ENCODE measurements around the gene CXCR3. TPM values are rescaled to one million over a fixed set of nuclear protein-coding genes. Genes with fewer than 3 reads are reported as not detected.
"Not testable (repeated sequence)": the region's sequence is repeated elsewhere in the genome, so short reads cannot be mapped to it uniquely, and the experiment has no call there.

The CXCR3 gene
- total and polyA plus RNA-seq, 2 donors from 2014 or later: 0.24 to 1.7 TPM

DNA sequence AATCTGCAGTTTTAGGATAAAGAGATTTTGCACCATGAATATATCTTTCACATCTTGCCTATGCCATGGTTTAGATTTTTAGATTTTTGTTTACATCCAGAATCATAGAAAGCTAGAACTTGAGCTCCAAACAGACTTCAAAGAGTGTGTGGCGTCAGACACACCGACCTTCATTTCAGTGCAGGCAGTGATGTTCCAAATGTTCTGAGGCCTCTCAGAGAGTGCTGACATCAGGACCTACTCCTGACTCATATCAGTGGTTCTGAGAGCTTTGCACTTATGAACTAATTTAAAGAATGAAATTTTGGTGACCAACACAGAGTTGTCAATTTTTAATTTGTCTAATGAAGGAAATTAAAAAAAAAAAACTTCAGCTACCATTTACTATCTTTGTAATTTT lies 18.3 kb downstream of the CXCR3 start:
- Histone ChIP-seq H3K9ac (ENCODE audit: low read length in 3 of 3) (no peak overlapping the region), H3K9me3 (ENCODE audit: control insufficient read depth in 2 of 3, insufficient read depth in 1 of 3, low read length in 3 of 3) (no peaks in the 10 kb centered on the region), H3K4me1 (ENCODE audit: control insufficient read depth in 2 of 3, insufficient read depth in 2 of 3, low read depth in 1 of 3, low read length in 3 of 3) (no peaks in the 10 kb centered on the region), H3K4me3 (ENCODE audit: low read length in 3 of 3) (no peak overlapping the region), H3K36me3 (ENCODE audit: control insufficient read depth in 2 of 3, insufficient read depth in 3 of 3, low read length in 3 of 3) (peaks cover 2 to 20% (median 4%) of the 10 kb centered on the region in 3 donors), H3K27ac (ENCODE audit: low read depth in 2 of 2, low read length in 2 of 2) (no peak overlapping the region), H3K27me3 (ENCODE audit: control insufficient read depth, insufficient read depth, low read length) (no peaks in the 10 kb centered on the region)
- TF ChIP-seq, protein P1, sequence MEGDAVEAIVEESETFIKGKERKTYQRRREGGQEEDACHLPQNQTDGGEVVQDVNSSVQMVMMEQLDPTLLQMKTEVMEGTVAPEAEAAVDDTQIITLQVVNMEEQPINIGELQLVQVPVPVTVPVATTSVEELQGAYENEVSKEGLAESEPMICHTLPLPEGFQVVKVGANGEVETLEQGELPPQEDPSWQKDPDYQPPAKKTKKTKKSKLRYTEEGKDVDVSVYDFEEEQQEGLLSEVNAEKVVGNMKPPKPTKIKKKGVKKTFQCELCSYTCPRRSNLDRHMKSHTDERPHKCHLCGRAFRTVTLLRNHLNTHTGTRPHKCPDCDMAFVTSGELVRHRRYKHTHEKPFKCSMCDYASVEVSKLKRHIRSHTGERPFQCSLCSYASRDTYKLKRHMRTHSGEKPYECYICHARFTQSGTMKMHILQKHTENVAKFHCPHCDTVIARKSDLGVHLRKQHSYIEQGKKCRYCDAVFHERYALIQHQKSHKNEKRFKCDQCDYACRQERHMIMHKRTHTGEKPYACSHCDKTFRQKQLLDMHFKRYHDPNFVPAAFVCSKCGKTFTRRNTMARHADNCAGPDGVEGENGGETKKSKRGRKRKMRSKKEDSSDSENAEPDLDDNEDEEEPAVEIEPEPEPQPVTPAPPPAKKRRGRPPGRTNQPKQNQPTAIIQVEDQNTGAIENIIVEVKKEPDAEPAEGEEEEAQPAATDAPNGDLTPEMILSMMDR (IDR thresholded peaks at IDR 0.05; ENCODE audit: borderline replicate concordance, extremely low read depth, insufficient read depth): no peak
- DNase-seq (no peak), FAIRE-seq (no peak)
- intact Hi-C loops (cut with DNase I): no loop called here

DNA sequence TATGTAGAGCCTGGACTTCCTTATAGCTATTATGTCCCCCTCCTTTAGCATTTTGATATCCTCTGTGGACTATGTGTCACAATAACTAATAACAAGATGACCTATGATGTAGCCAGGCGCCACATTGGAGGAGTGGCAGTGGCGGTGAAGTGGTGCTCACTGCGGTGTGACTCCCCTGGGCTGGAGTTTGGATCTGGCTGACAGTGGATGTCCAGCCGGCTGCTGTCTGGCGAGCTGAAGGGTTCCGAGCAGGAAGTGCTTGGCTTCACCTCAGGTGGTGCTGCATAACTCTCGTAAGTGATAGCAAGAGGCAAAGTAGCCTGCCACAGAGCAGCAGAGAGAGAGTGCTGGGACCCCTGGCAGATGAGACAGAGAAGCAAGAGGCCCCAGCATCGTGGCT lies 25.1 kb downstream of the CXCR3 start:
- H3K9ac ChIP-seq (ENCODE audit: low read length in 3 of 3); H3K4me3 ChIP-seq (ENCODE audit: low read length in 3 of 3); H3K4me1 ChIP-seq (ENCODE audit: control insufficient read depth in 2 of 3, insufficient read depth in 2 of 3, low read depth in 1 of 3, low read length in 3 of 3); H3K27me3 ChIP-seq (ENCODE audit: control insufficient read depth, insufficient read depth, low read length); H3K27ac ChIP-seq (ENCODE audit: low read depth in 2 of 2, low read length in 2 of 2); DNase-seq; H3K36me3 ChIP-seq (ENCODE audit: control insufficient read depth in 2 of 3, insufficient read depth in 3 of 3, low read length in 3 of 3); intact Hi-C loops (cut with DNase I); FAIRE-seq; H3K9me3 ChIP-seq (ENCODE audit: control insufficient read depth in 2 of 3, insufficient read depth in 1 of 3, low read length in 3 of 3): not testable (repeated sequence)

DNA sequence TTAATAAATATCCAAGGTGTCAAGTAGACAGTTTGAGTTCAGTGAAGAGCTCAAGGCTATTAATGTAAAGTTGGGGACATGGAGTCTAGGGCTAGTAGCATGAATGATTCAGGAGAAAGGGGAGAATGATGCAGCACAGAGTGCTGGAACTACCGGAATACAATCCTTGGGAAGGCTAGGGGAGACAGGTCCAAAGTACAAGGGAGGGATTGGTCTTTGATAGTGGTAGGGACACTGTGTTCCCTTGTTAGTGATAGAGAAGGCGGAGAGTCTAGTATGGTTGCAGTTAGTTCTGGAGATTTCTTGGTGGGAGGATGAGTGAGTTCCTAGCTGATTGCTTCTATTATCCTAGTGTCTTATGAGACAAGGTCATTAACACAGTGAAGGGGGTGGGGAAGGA lies 31.4 kb downstream of the CXCR3 start:
- Histone ChIP-seq H3K9ac (ENCODE audit: low read length in 3 of 3) (no peak overlapping the region), H3K9me3 (ENCODE audit: control insufficient read depth in 2 of 3, insufficient read depth in 1 of 3, low read length in 3 of 3) (no peaks in the 10 kb centered on the region), H3K36me3 (ENCODE audit: control insufficient read depth in 2 of 3, insufficient read depth in 3 of 3, low read length in 3 of 3) (no peaks in the 10 kb centered on the region), H3K27ac (ENCODE audit: low read depth in 2 of 2, low read length in 2 of 2) (no peak overlapping the region), H3K4me3 (ENCODE audit: low read length in 3 of 3) (no peak overlapping the region), H3K4me1 (ENCODE audit: control insufficient read depth in 2 of 3, insufficient read depth in 2 of 3, low read depth in 1 of 3, low read length in 3 of 3) (no peaks in the 10 kb centered on the region), H3K27me3 (ENCODE audit: control insufficient read depth, insufficient read depth, low read length) (no peaks in the 10 kb centered on the region)
- DNase-seq: no peak
- intact Hi-C loops (cut with DNase I): no loop called here
- no peak for FAIRE-seq
- TF ChIP-seq, protein P1 (IDR thresholded peaks at IDR 0.05; ENCODE audit: borderline replicate concordance, extremely low read depth, insufficient read depth): no peak

DNA sequence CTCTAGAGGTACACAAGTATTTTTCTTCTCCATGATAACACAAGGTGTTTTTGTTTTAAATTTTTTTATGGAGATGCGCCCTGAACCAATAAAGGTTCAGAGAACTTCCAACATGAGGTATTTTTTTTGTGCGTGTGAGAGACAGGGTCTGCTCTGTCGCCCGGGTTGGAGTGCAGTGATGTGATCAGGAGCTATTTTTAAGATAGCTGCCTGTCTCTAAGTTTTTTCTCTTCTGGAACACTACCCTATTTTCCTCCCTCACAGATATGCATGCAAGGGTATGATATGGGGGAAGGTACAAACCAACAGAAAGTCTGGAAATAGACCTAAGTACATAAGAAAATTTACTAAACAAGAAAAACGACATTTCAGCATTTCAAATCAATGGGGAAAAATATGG lies 37.1 kb downstream of the CXCR3 start:
- TF ChIP-seq, protein P1 (IDR thresholded peaks at IDR 0.05; ENCODE audit: borderline replicate concordance, extremely low read depth, insufficient read depth): no peak
- FAIRE-seq: no peak
- intact Hi-C loops (cut with DNase I): no loop called here

More for the DNA sequence above, 37.1 kb downstream of the CXCR3 start:
- no peak for DNase-seq
- no peaks in the 10 kb centered on the region for H3K27me3 ChIP-seq (ENCODE audit: control insufficient read depth, insufficient read depth, low read length)
- no peaks in the 10 kb centered on the region for H3K4me1 ChIP-seq (ENCODE audit: control insufficient read depth in 2 of 3, insufficient read depth in 2 of 3, low read depth in 1 of 3, low read length in 3 of 3)
- no peaks in the 10 kb centered on the region for H3K9me3 ChIP-seq (ENCODE audit: control insufficient read depth in 2 of 3, insufficient read depth in 1 of 3, low read length in 3 of 3)
- H3K9ac ChIP-seq (ENCODE audit: low read length in 3 of 3): no peak overlapping the region
- no peak overlapping the region for H3K27ac ChIP-seq (ENCODE audit: low read depth in 2 of 2, low read length in 2 of 2)
- no peaks in the 10 kb centered on the region for H3K36me3 ChIP-seq (ENCODE audit: control insufficient read depth in 2 of 3, insufficient read depth in 3 of 3, low read length in 3 of 3)
- no peak overlapping the region for H3K4me3 ChIP-seq (ENCODE audit: low read length in 3 of 3)

Data from kidney (tissue), 14 donors.